Stimulated activated CD8-positive, alpha-beta memory T cell treated with anti-CD3 and anti-CD28 coated beads, Interleukin-12 subunit alpha, Interleukin-12 subunit beta, amount 100 ng/mL, for 24 hours (primary cell): ENCODE results near the gene ZCCHC24.

Source experiments
- DNase-seq: peaks from one replicate; pipeline ENCODE4 v3.0.0-alpha.2; 2020; ENCODE audit errors: extremely low read depth

ZCCHC24 gene

GRCh38 chr10:79399223-79399831 lies 46.1 kb downstream of the ZCCHC24 start:
- DNase-seq: no peak

GRCh38 chr10:79398642-79399041 lies 46.8 kb downstream of the ZCCHC24 start:
- DNase-seq: no peak

GRCh38 chr10:79397575-79398303 lies 47.7 kb downstream of the ZCCHC24 start:
- no peak for DNase-seq

- DNase-seq: no peak
These were observed 48.4 kb downstream of the ZCCHC24 start for GRCh38 chr10:79397051-79397450.

GRCh38 chr10:79396520-79396919 lies 48.9 kb downstream of the ZCCHC24 start:
- no peak for DNase-seq

- no peak for DNase-seq
These were observed 50.8 kb downstream of the ZCCHC24 start for GRCh38 chr10:79394664-79395063.

GRCh38 chr10:79393924-79394610 lies 51.4 kb downstream of the ZCCHC24 start:
- no peak for DNase-seq

GRCh38 chr10:79393221-79393923 lies 52.1 kb downstream of the ZCCHC24 start:
- no peak for DNase-seq

- no peak for DNase-seq
These were observed 52.8 kb downstream of the ZCCHC24 start for GRCh38 chr10:79392506-79393176.

GRCh38 chr10:79392020-79392398 lies 53.4 kb downstream of the ZCCHC24 start:
- no peak for DNase-seq

- DNase-seq: no peak
These were observed 54.0 kb downstream of the ZCCHC24 start for GRCh38 chr10:79391231-79392019.

GRCh38 chr10:79390551-79391229 lies 54.7 kb downstream of the ZCCHC24 start:
- DNase-seq: no peak

- DNase-seq: no peak
These were observed 55.4 kb downstream of the ZCCHC24 start for GRCh38 chr10:79390057-79390456.

GRCh38 chr10:79387974-79388850 lies 57.2 kb downstream of the ZCCHC24 start:
- no peak for DNase-seq

GRCh38 chr10:79387466-79387973 lies 57.9 kb downstream of the ZCCHC24 start:
- DNase-seq: no peak

GRCh38 chr10:79386637-79387465 lies 58.6 kb downstream of the ZCCHC24 start:
- no peak for DNase-seq

GRCh38 chr10:79385804-79386531 lies 59.5 kb downstream of the ZCCHC24 start:
- no peak for DNase-seq

GRCh38 chr10:79385392-79385795 lies 60.0 kb downstream of the ZCCHC24 start:
- DNase-seq: no peak
